Activated CD4-positive, alpha-beta T cell treated with anti-CD3 and anti-CD28 coated beads for 48 hours (primary cell): ENCODE measurements around the gene DGKD.

ENCODE experiments used
- DNase-seq: peaks from one replicate; pipeline ENCODE4 v3.0.0-alpha.2; 2020

The DGKD gene

GRCh38 chr2:233433029-233433428, 78.7 kb downstream of the DGKD start:
- no peak for DNase-seq

- DNase-seq, result no peak
Observed at GRCh38 chr2:233433794-233434193, 79.5 kb downstream of the DGKD start.

DNA sequence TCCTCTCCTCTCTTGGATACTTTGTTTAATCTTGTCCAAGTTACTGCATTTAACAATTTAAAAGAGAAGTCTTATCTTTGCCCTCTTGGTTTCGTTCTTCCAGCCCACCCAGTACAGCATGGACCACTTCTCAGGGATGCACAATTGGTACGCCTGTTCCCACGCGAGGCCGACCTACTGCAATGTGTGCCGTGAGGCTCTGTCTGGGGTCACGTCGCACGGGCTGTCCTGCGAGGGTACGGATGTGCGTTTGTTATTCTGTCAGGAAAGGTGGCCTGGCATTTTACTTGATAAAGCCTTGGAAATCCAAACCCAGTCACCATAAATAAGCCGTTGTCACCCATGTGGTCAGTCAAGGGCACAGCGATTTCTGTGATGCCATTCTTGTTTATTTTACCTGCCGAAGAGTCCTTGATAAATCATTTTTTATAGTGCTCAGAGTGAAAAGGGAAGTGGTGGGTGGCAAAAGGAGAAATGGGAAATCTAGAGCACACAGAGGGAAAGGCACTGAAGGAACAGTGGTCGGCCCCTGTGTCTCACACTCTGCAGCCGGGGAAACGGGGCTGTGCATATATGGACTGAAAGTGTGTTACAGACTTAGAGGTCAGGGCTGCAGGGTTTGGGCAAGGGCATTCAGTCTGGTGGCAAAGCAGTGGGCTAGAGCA, 80.5 kb downstream of the DGKD start:
- DNase-seq, result no peak

DNA sequence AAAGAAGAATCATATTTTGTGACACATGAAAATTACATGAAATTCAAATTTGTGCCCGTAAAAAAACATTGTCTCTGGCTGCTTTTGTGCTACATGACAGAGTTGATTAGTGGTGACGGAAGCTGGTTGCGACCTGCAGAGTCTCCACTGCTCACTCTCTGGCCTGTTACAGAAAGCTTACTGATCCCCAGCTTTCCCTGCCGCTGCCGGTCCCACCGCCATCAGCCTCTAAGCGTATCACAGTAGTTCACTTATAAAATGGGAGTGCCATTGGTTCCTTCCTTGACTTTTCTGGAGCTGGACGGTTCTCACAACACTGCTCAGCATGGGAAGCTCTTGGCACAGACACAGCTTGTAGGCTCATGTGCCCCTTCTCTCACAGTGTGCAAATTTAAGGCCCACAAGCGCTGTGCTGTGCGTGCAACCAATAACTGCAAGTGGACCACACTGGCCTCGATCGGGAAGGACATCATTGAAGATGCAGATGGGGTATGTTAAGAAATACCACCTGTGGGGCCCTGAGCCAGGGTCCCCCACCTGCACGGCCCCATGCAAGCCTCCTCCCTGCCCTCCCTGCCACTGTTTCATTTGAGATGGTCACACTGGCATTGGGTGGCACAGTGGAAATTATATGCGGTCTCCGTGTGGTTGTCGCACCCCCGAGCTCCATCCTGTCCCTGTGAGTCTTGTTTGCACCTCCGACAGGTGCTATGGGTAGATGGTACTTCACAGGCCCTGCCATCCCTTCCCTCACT, 81.3 kb downstream of the DGKD start:
- no peak for DNase-seq

DNA sequence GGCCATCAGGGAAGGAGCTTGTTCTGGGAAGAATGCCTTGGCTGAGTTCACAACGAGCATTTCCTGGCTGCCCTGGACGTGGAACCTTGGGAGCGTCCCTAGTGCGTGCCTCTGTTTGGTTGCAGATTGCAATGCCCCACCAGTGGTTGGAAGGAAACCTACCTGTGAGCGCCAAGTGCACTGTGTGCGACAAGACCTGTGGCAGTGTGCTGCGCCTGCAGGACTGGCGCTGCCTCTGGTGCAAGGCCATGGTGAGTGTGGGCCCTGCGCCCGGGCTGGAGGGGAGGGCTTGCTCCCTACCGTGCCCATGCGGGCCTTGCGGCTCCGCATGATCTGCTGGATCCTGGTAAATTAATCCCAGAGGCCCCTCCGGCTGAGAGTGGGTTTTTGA, 81.9 kb downstream of the DGKD start:
- DNase-seq, result no peak

DNA sequence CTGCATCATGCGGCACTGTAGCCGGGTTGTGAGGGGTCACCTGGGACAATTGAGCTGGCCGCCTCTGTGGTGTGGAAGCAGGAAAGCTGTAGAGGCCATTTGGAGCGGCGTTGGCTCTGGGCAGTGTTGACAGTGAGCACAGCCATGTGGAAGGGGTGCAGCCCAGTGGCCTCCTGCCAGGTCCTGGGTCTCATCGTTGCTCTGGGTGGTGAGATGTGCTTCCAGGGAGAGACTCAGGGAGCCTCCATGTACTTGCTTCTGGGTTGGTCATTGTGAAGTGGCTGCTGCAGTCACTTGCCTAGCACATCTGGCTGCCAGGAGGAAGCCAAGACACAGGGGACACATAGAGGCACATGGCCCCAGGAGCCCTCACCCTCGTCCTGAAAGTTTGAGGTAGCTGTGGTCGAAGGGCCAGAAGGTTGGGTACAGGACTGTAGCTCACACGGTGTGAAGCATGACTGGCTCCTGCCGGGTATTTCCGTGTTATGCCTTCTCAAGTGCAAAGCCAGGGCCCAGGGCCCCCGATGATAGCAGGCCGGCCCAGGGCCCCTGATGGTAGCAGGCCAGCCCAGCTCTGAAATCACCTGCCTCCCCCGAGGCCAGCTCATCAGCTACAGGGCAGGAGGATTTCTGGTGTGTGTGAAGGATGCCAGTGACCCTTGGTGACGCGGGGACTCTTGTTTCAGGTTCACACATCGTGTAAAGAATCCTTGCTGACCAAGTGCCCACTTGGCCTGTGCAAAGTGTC, 82.6 kb downstream of the DGKD start:
- DNase-seq, result no peak

DNA sequence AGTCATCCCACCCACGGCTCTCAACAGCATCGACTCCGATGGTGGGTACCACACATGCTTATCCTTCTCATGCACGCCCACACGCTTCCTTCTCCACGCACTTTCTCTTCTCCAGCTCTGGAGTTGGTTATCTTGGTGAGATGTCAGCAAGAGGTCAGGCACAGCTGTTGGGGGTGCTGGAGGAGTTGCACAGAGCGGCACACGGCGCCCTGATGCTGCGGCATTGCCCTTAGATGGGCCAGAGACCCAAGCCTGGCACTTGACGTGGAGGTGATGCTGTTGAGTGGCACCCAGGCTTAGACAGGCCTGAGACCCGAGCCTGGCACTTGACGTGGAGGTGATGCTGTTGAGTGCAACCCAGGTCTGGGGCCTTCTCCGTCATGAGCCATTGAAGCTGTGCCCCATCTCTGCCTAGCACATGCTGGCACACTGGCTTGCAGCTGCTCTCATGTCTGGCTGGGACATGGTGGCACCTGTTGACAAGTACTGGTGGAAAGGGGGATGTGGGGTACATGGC, 83.2 kb downstream of the DGKD start:
- no peak for DNase-seq

DNA sequence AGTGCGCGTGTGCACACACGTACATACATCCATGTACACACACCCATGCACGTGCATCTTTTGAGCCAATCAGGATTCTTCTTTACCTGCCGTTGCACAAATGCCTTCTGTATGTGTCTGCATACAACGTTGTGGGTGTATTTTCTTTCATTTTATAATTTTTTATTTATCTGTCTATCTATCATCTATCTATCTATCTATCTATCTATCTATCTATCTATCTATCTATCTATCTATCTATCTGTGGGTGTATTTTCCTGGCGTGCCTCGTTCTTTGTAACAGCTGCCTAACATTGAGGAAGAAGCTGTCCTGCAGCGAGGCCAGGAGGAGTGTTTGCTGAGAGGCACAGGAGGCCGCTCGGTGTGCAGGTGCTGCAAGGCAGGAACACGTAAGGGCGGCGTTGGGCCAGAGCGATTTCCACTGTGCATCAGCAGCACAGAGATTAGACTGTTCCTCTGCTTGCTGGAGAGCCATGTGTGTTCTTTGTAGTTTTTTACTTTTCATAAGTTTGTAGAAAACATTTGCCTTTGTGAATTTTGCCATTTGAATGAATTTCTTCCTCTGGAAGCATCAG, 84.4 kb downstream of the DGKD start:
- DNase-seq, result no peak

DNA sequence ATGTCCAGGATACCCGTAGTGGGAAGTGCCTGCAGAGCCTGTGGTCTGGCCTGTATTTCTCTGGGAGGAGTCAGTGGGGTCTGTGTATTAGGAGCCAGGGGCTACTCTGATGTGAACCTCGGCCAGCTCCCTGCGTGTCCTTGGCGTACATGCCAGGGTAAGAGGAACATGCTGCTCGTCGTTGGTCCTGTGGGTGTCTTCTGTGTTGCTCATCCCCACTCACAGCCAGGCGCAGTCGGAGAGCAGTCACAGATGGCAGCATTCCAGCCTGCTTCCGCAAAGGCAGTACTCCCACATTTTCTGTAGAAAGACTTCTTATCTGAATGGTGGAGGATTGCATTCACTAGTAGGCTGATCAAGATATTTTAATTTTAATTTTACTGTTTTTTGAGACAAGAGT, 84.9 kb downstream of the DGKD start:
- no peak for DNase-seq

GRCh38 chr2:233440314-233440713, 86.0 kb downstream of the DGKD start:
- no peak for DNase-seq

DNA sequence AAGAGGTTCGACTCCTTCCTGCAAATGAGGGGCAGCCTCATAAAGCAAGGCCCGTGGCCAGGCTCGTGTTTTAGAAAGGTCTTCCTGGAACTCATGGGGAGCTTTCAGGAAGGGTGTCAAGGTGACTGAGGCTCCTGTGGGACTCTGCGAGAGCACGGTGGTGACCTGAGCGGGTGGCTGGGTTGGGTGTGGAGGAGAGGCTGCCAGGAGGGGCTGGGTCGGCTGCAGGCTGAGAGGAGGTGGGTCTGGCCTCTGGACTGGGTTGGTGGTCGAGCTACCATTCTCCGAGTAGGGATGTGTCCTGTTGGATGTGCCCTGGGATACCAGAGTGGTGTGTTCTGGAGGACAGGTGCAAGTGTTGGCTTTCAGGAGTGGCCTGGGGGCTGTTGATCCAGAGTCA, 86.4 kb downstream of the DGKD start:
- DNase-seq, result no peak

DNA sequence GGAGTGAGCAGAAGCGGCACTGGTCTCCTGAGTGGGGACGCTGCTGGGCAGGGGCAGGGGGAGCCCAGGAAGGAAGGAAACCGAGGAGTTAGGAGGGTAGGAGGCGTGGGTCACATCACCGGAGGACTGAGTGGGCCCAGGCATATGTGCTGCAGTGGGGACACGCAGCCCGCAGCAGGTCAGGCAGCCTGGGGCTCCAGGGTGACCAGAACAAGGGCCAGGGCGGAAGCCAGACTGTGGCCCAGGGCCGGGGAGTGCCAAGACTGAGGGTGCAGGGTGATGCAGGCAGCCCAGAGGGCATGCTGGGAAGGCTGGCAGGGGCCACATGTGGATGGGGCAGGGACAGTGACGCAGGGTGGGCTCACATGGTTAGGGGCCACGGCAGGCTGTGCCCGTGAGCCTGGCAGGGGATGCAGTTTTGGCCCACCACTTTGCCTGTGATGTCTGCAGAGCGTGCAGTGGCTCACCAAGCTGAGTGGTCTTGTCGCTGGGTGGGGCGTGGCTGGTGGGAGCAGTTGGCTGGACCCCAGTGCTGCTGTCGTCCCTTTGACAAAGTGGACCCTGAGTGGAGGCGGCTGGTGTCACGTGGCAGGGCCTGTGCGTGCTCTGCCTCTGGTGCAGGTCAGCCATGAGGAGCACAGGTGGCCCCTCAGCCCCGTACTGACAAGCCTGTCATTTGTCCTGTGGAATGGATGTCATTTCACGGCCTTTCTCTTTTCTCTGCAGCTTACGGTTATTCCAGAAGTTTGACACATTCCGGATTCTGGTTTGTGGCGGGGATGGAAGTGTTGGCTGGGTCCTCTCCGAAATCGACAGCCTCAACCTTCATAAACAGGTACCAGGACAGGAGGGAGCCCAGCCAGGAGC, 87.1 kb downstream of the DGKD start:
- DNase-seq, result no peak

GRCh38 chr2:233442028-233442310, 87.7 kb downstream of the DGKD start:
- DNase-seq, result no peak

GRCh38 chr2:233443511-233444183, 89.4 kb downstream of the DGKD start:
- peak; percentile 89 for DNase-seq

DNA sequence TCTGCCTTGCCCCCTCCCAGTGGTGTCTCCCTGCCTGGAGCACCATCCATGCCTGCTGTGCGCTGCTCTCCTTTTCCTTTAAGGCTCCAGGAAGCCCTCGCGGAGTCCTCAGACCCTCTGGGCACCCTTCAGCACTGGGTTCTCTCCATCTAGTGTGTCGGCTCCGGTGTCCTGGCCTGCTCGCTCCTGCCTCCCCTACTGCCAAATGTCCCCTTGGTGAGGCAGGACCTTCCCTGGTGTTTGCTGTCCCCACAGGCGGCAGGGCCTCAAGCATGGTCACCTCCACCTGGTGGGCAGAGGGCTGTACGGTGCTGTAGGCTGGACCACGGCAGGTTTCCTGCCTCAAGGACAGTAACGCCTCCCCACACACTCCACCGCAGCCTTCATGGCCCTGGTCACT, 90.2 kb downstream of the DGKD start:
- no peak for DNase-seq

GRCh38 chr2:233445152-233445830, 91.0 kb downstream of the DGKD start:
- no peak for DNase-seq

DNA sequence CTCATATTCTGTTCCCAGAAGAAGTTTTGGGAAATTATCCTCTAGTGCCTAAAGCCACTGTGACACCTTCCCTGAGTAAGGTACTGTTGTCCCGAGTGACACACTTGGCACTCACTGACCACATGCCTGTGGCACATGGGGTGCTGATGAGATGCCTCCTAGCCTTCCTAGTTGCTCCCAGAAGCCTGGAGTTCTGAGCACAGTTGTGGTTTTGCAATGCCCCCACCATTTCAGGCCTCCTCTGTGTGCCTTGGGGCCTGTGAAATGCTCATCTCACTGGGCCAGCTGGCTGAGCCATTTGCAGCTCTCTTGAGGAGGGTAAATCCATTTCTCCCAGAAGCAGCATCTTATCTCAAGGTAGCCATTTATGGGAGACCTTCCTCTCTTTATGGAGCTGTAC, 91.8 kb downstream of the DGKD start:
- DNase-seq, result no peak

DNA sequence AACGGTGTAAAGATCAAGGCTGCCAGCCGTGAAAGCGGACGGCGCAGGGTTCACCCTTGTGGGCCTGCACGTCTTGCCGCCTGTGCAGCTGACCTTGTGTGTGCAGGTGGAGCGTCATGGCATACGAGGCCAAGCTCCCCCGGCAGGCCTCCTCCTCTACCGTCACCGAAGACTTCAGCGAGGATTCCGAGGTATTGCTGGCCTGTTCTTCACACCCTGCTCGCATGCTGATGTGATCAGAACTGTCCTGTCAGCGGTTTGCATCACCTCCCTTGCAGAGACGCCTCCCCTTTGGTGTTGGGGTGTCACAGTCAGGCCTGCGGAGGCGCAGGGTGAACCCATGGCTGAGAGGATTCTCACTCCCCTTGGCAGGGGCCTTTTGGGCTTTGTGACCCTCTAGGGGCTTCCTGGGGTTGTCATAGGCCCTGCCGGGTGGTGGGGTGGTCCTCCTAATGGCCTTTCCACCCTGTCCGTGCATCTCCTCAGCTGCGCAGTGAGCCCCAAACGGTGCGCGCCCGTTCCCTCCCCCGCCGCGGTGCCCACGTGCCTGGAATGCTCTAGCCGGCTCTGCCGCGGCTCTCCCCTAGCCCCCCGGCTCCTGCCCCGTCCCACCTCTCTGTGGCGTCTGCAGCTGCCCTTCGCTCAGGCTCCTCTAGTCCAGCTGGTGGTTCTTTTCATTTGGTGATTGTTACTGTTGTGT, 92.5 kb downstream of the DGKD start:
- DNase-seq, result no peak

DNA sequence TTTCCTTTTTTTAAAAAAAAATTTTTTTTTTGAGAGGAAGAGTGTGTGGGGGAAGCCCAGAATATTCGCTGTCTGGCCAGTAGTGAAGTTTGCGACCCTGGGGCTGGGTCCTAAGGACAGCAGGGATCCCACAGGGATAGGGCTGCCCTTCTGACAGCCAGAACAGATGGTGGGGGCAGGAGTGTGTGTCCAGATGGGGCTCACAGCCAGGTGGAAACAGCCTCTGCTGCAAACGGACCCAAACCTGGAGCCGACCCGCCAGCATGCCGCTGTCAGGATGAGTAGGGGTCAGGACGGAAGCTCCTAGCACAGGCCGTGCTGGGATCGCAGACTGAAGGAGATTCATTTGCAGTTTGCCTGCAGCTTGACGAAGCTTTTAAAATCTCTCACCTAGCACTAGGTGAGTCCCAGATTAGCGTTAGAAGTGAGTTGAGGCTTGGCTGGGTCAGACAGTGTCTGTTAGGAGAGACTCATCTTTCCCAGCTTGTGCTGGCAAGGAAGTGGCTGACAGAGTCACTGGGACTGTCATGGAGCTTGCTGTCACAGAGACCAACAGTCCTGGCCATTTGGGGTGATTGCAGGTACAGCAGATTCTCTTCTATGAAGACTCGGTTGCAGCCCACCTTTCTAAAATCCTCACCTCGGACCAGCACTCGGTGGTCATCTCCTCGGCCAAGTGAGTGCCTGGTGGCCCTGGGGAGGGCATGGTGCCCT, 93.4 kb downstream of the DGKD start:
- DNase-seq, result no peak

- DNase-seq, result peak; percentile 25
Observed at GRCh38 chr2:233448220-233448559, 93.9 kb downstream of the DGKD start.
